VCaP (cell line): ENCODE measurements around the gene SCAMP2.
"Not testable (repeated sequence)": the region's sequence is repeated elsewhere in the genome, so short reads cannot be mapped to it uniquely, and the experiment has no call there.

Experiments
- H3K27ac ChIP-seq: fragments of 450-650 bp; 2 replicates; pipeline ENCODE4 v1.5.1; 2017
- TF ChIP-seq, protein P1 (sequence below): fragments of 450-650 bp; conservative IDR thresholded peaks from 2 replicates; pipeline ENCODE4 v1.5.1; 2017; ENCODE audit warnings: mild to moderate bottlenecking, moderate library complexity

Gene SCAMP2

DNA sequence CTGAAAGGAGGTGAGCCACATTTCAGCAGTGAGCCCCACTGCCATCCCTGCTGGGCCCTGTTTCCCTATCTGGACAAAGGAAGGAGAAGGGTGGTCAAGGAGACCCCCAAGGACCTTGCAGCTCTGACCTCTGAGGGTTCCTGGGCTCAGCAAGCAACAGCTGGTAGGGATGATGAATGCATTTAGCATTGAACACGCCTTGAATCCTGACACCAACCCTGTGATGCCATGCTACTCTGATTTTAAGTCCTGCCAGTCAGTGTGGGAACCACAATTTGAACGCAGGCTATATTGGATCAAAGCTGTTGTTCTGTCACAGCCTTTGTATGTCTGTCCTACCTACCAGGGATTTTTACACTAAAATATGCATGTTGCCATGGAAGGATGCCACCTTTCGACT lies 23.2 kb upstream of the SCAMP2 start:
- no peak overlapping the region for H3K27ac ChIP-seq
- TF ChIP-seq, protein P1, sequence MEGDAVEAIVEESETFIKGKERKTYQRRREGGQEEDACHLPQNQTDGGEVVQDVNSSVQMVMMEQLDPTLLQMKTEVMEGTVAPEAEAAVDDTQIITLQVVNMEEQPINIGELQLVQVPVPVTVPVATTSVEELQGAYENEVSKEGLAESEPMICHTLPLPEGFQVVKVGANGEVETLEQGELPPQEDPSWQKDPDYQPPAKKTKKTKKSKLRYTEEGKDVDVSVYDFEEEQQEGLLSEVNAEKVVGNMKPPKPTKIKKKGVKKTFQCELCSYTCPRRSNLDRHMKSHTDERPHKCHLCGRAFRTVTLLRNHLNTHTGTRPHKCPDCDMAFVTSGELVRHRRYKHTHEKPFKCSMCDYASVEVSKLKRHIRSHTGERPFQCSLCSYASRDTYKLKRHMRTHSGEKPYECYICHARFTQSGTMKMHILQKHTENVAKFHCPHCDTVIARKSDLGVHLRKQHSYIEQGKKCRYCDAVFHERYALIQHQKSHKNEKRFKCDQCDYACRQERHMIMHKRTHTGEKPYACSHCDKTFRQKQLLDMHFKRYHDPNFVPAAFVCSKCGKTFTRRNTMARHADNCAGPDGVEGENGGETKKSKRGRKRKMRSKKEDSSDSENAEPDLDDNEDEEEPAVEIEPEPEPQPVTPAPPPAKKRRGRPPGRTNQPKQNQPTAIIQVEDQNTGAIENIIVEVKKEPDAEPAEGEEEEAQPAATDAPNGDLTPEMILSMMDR, result no peak

- TF ChIP-seq, protein P1, result no peak
- no peak overlapping the region for H3K27ac ChIP-seq
Measured at GRCh38 chr15:74895830-74896229, 22.7 kb upstream of the SCAMP2 start.

- not testable (repeated sequence) for H3K27ac ChIP-seq
Measured at GRCh38 chr15:74894383-74894782, 21.2 kb upstream of the SCAMP2 start.

GRCh38 chr15:74893627-74894026 lies 20.5 kb upstream of the SCAMP2 start:
- TF ChIP-seq, protein P1, result no peak
- H3K27ac ChIP-seq, result no peak overlapping the region

- TF ChIP-seq, protein P1, result no peak
Measured at GRCh38 chr15:74892931-74893330, 19.8 kb upstream of the SCAMP2 start.

DNA sequence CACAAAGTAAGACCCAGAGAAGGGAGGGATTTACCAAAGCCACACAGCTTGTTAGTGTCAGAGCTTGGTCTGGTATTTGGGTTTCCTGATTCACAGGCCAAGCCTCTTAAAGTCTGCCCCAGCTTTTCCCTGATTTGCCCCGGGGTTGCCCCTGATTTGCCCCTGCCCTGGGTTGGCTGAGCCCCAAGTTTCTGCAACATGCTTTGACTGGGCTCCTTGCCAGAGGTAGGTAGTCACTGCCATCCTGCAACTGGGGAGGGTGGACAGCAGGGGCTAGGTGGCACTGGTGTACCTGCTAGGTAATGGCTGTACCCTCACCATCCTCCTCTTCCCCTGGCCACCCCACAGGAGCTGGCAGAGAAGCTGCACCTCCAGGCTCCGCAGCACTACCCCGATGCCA lies 19.1 kb upstream of the SCAMP2 start:
- no peak overlapping the region for H3K27ac ChIP-seq
- TF ChIP-seq, protein P1, result no peak

More at GRCh38 chr15:74892931-74893330, 19.8 kb upstream of the SCAMP2 start:
- H3K27ac ChIP-seq, result no peak overlapping the region

DNA sequence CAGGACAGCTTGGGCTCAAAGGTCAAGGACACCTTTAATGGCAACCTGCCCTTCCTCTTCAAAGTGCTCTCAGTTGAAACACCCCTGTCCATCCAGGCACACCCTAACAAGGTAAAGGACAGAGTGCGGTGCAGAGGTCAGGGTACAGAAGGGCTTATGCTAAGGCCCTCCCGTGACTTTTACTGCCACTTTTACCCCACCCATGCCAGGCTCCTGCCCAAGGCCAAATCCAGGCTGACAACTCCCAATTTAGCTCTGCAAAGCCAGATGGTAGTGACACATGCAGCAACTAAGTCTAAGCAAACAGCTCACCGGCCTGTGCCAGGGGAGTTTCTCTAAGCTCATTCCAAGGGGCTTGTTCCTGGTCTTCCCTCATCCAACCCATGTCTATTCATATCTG lies 18.3 kb upstream of the SCAMP2 start:
- H3K27ac ChIP-seq, result no peak overlapping the region

GRCh38 chr15:74890665-74890960 lies 17.4 kb upstream of the SCAMP2 start:
- H3K27ac ChIP-seq, result peak overlapping the region; percentile 88
- TF ChIP-seq, protein P1, result no peak

More for the DNA sequence above, 18.3 kb upstream of the SCAMP2 start:
- TF ChIP-seq, protein P1, result no peak
